ENCODE results near the gene PIK3R5. TPM values are rescaled to one million over a fixed set of nuclear protein-coding genes. Genes with fewer than 3 reads are reported as not detected.
A peak's percentile ranks its signal among the peaks of the same experiment; 100 is the strongest.

PIK3R5 gene
- total RNA-seq, 1 donor from 2014 or later = 0.25 TPM

DNA sequence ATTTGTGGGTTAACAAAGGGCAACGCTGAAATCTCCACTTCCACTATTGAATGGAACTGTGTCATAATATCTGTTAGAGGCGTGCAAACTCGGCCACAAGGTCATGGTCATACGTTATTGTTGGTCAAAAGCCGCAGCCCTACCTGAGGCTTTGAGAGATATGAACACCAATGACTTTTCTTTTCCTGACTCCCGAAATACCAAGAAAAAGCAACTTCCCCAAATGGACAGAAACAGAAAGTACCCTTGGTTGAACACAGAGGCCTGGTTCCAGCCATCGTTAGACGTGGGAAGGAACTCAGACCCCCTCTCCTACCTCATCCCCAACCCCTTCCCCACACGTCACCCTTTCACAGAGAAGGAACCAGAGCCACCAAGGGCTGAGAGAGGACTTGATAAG is 1.4 kb upstream of the PIK3R5 start:
- H3K4me1 Mint-ChIP-seq = no peaks in the 10 kb centered on the region
- TF ChIP-seq, protein P1, sequence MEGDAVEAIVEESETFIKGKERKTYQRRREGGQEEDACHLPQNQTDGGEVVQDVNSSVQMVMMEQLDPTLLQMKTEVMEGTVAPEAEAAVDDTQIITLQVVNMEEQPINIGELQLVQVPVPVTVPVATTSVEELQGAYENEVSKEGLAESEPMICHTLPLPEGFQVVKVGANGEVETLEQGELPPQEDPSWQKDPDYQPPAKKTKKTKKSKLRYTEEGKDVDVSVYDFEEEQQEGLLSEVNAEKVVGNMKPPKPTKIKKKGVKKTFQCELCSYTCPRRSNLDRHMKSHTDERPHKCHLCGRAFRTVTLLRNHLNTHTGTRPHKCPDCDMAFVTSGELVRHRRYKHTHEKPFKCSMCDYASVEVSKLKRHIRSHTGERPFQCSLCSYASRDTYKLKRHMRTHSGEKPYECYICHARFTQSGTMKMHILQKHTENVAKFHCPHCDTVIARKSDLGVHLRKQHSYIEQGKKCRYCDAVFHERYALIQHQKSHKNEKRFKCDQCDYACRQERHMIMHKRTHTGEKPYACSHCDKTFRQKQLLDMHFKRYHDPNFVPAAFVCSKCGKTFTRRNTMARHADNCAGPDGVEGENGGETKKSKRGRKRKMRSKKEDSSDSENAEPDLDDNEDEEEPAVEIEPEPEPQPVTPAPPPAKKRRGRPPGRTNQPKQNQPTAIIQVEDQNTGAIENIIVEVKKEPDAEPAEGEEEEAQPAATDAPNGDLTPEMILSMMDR (IDR thresholded peaks at IDR 0.05; ENCODE audit: unreplicated experiment) = no peak
- H3K9me3 Mint-ChIP-seq = peaks cover 27% of the 10 kb centered on the region
- H3K27ac Mint-ChIP-seq = no peak overlapping the region
- H3K27me3 Mint-ChIP-seq (ENCODE audit: low read depth) = peaks cover 75% of the 10 kb centered on the region
- peaks cover 1% of the 10 kb centered on the region for H3K36me3 Mint-ChIP-seq
- DNase-seq (ENCODE audit: low spot score in 2 of 2, unreplicated experiment in 2 of 2) = no peak
- H3K4me3 Mint-ChIP-seq = peak overlapping the region; percentile 11

DNA sequence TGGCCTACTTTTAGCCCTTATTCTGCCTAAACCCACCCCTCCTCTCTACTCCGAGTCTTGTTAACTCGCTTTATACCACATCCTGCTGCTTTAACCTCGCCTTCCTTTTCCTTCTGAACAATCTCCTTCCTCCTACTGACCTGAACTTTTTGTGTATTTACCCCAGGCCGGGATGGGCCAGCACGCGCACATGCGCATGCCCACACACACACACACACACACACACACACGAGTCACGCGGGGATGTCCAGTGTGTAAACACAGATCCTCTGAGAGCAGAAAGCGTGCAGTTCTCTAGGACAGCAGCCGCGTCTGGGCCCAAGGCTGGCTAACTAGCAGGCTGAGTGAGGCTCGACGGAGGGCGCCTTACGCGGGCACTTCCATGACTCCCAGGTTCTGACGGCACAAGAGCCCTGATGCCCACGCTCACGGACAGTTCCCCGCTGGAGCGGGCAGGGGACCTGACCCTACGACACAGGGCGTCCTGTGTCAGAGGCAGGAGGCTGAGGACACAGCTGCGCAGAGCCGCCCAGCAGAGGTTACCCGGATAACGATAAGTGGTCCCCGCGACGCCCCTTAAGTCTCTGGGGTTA is 610 bp downstream of the PIK3R5 start:
- no peak for DNase-seq (ENCODE audit: low spot score in 2 of 2, unreplicated experiment in 2 of 2)
- H3K27ac Mint-ChIP-seq = no peak overlapping the region
- peak overlapping the region; percentile 37 for H3K4me3 Mint-ChIP-seq
- H3K4me1 Mint-ChIP-seq = no peaks in the 10 kb centered on the region
- peaks cover 15% of the 10 kb centered on the region for H3K9me3 Mint-ChIP-seq
- TF ChIP-seq, protein P1 (IDR thresholded peaks at IDR 0.05; ENCODE audit: unreplicated experiment) = no peak
- H3K36me3 Mint-ChIP-seq = no peaks in the 10 kb centered on the region
- H3K27me3 Mint-ChIP-seq (ENCODE audit: low read depth) = peaks cover 84% of the 10 kb centered on the region

DNA sequence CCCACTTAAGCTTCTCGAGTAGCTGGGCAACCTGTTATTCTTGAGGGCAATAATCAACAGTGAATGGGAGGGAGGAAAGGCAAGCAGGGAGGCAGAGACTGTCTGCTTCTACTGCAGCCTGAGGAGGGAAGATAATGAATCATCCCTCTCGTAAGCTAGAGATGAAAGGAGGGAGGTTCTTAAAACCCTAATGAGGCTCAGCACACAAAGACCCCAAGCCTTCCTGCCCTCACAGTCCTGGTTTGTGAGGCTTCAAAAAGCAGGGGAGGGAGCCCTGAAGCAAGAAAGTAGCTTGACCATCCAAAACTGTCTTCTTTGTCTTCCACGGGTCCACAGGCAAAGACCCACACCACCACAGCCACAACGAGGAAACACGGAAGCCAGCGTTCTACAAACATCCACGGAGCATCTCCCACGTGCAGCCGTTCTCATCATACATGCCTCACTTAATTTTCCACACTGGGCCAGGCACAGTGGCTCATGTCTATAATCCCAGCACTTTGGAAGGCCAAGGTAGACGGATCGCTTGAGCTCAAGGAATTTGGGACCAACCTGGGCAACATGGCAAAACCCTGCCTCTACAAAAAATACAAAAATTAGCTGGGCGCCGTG is 1.8 kb downstream of the PIK3R5 start:
- Mint-ChIP-seq H3K4me3 (no peak overlapping the region), H3K9me3 (peaks cover 11% of the 10 kb centered on the region), H3K27me3 (ENCODE audit: low read depth) (peaks cover 88% of the 10 kb centered on the region), H3K27ac (no peak overlapping the region), H3K4me1 (no peaks in the 10 kb centered on the region), H3K36me3 (no peaks in the 10 kb centered on the region)
- TF ChIP-seq, protein P1 (IDR thresholded peaks at IDR 0.05; ENCODE audit: unreplicated experiment) = no peak
- no peak for DNase-seq (ENCODE audit: low spot score in 2 of 2, unreplicated experiment in 2 of 2)

DNA sequence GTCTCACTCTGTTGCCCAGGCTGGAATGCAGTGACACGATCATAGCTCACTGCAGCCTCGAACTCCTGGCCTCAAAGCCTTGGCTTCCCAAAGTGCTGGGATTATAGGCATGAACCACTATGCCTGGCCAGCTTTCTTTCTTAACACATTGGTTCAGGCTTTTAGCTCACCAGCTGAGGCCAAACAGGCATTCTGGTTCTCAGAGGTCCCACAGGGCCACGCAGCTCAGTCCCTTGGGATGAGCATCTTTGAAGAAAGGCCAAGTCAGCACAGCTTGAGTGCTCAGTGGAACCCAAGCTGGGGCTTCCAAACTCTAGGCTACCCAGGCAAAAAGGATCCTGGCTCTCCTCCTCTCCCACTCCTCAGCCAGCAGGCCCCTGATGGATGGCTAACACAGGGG is 2.5 kb downstream of the PIK3R5 start:
- peaks cover 90% of the 10 kb centered on the region for H3K27me3 Mint-ChIP-seq (ENCODE audit: low read depth)

DNA sequence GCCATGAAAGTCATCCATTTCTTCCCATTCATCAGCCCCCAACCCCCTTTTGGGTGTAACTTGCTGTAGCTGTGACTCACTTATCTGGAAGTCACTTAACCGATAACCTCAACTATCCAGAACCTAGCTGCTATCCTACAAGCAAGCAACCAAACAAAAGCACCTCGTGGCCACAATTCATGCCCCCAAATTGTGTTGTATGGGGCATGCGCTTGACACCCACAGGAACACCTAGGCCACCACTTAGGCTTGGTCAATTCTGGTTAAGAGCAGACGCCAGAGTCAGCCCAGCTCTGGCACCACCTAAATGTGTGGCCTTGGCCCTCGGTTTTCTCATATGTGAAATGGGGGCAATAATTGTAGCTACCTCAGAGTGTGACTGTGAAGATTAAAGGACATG is 3.7 kb downstream of the PIK3R5 start:
- Mint-ChIP-seq H3K4me3 (no peak overlapping the region), H3K27ac (no peak overlapping the region), H3K36me3 (no peaks in the 10 kb centered on the region), H3K27me3 (ENCODE audit: low read depth) (peaks cover 89% of the 10 kb centered on the region), H3K9me3 (peaks cover 3% of the 10 kb centered on the region), H3K4me1 (no peaks in the 10 kb centered on the region)
- TF ChIP-seq, protein P1 (IDR thresholded peaks at IDR 0.05; ENCODE audit: unreplicated experiment) = no peak
- DNase-seq (ENCODE audit: low spot score in 2 of 2, unreplicated experiment in 2 of 2) = no peak

More for the DNA sequence above, 2.5 kb downstream of the PIK3R5 start:
- Mint-ChIP-seq H3K4me3 (no peak overlapping the region), H3K27ac (no peak overlapping the region), H3K36me3 (no peaks in the 10 kb centered on the region), H3K9me3 (peaks cover 6% of the 10 kb centered on the region), H3K4me1 (no peaks in the 10 kb centered on the region)
- TF ChIP-seq, protein P1 (IDR thresholded peaks at IDR 0.05; ENCODE audit: unreplicated experiment) = no peak
- DNase-seq (ENCODE audit: low spot score in 2 of 2, unreplicated experiment in 2 of 2) = no peak

Data from mesothelial cell of epicardium (in vitro differentiated cells).